GM18519 (cell line): Measurements from ENCODE around the gene SIGLEC11.
"Not testable (repeated sequence)": the region's sequence is repeated elsewhere in the genome, so short reads cannot be mapped to it uniquely, and the experiment has no call there.

Experiments used
- ATAC-seq: cut with Tn5 transposase; IDR thresholded peaks from one replicate; pipeline ENCODE4 v1.9.1; 2021; ENCODE audit warnings: mild to moderate bottlenecking, moderate library complexity; ENCODE audit not compliant: unreplicated experiment, low FRiP score

SIGLEC11 gene

GRCh38 chr19:49981603-49982593 lies 20.9 kb upstream of the SIGLEC11 start:
- no peak for ATAC-seq

- no peak for ATAC-seq
Observed at GRCh38 chr19:49978324-49978723, 17.4 kb upstream of the SIGLEC11 start.

- no peak for ATAC-seq
Observed at GRCh38 chr19:49977881-49978280, 16.9 kb upstream of the SIGLEC11 start.

- ATAC-seq, result no peak
Observed at GRCh38 chr19:49977076-49977475, 16.1 kb upstream of the SIGLEC11 start.

GRCh38 chr19:49976496-49976895 lies 15.5 kb upstream of the SIGLEC11 start:
- ATAC-seq, result no peak

- no peak for ATAC-seq
Observed at GRCh38 chr19:49975051-49975450, 14.1 kb upstream of the SIGLEC11 start.

GRCh38 chr19:49973987-49974386 lies 13.0 kb upstream of the SIGLEC11 start:
- no peak for ATAC-seq

- ATAC-seq, result no peak
Observed at GRCh38 chr19:49972841-49973240, 11.9 kb upstream of the SIGLEC11 start.

- no peak for ATAC-seq
Observed at GRCh38 chr19:49971991-49972411, 11.0 kb upstream of the SIGLEC11 start.

- ATAC-seq, result not testable (repeated sequence)
Observed at GRCh38 chr19:49969355-49969754, 8.4 kb upstream of the SIGLEC11 start.

- ATAC-seq, result no peak
Observed at GRCh38 chr19:49968279-49968922, 7.4 kb upstream of the SIGLEC11 start.

- not testable (repeated sequence) for ATAC-seq
Observed at GRCh38 chr19:49959892-49960291, 1.1 kb downstream of the SIGLEC11 start.

- ATAC-seq, result not testable (repeated sequence)
Observed at GRCh38 chr19:49958596-49958995, 2.4 kb downstream of the SIGLEC11 start.

- ATAC-seq, result not testable (repeated sequence)
Observed at GRCh38 chr19:49958144-49958543, 2.8 kb downstream of the SIGLEC11 start.

- ATAC-seq, result no peak
Observed at GRCh38 chr19:49957262-49957915, 3.6 kb downstream of the SIGLEC11 start.

- no peak for ATAC-seq
Observed at GRCh38 chr19:49956115-49956495, 4.9 kb downstream of the SIGLEC11 start.

GRCh38 chr19:49954933-49955332 lies 6.0 kb downstream of the SIGLEC11 start:
- no peak for ATAC-seq

- ATAC-seq, result no peak
Observed at GRCh38 chr19:49954092-49954829, 6.7 kb downstream of the SIGLEC11 start.

- ATAC-seq, result no peak
Observed at GRCh38 chr19:49953416-49953815, 7.6 kb downstream of the SIGLEC11 start.

- ATAC-seq, result no peak
Observed at GRCh38 chr19:49952906-49953305, 8.1 kb downstream of the SIGLEC11 start.
